Measurements from ENCODE around the gene RAB40B.

- TF ChIP-seq CTCF (IDR thresholded peaks at IDR 0.05; ENCODE audit: low read length) (no peak), EZH2 (optimal IDR thresholded peaks at IDR 0.05; ENCODE audit: low read depth, low read length) (no peak), EZH2phosphoT487 (IDR thresholded peaks at IDR 0.05; ENCODE audit: low read length) (no peak)
Measured at GRCh38 chr17:82656266-82656665, 42.2 kb downstream of the RAB40B start.
